HG03460 (cell line): ENCODE data around the gene SCYGR3.
A peak's percentile ranks its signal among the peaks of the same experiment; 100 is the strongest.

Source experiments
- ATAC-seq: cut with Tn5 transposase; IDR thresholded peaks from one replicate; pipeline ENCODE4 v1.9.1; 2021; ENCODE audit not compliant: unreplicated experiment

Gene SCYGR3

GRCh38 chr2:227614740-227615139 lies at the start of gene SCYGR3:
SCYGR3 (minus strand) TSS chr2:227614840; CDS start chr2:227614840, 0 bp downstream.
- no peak for ATAC-seq

GRCh38 chr2:227661827-227662226 lies 47.2 kb upstream of the SCYGR3 start:
- ATAC-seq = no peak

GRCh38 chr2:227661025-227661649 lies 46.5 kb upstream of the SCYGR3 start:
- no peak for ATAC-seq

GRCh38 chr2:227657199-227657845 lies 42.7 kb upstream of the SCYGR3 start:
- ATAC-seq = no peak

- no peak for ATAC-seq
Observed at GRCh38 chr2:227655454-227655853, 40.8 kb upstream of the SCYGR3 start.

- ATAC-seq = no peak
Observed at GRCh38 chr2:227654426-227654825, 39.8 kb upstream of the SCYGR3 start.

- no peak for ATAC-seq
Observed at GRCh38 chr2:227653419-227653818, 38.8 kb upstream of the SCYGR3 start.

- no peak for ATAC-seq
Observed at GRCh38 chr2:227643990-227644551, 29.4 kb upstream of the SCYGR3 start.

- no peak for ATAC-seq
Observed at GRCh38 chr2:227642656-227643055, 28.0 kb upstream of the SCYGR3 start.

GRCh38 chr2:227634201-227634600 lies 19.6 kb upstream of the SCYGR3 start:
- ATAC-seq = no peak

GRCh38 chr2:227632827-227633226 lies 18.2 kb upstream of the SCYGR3 start:
- ATAC-seq = no peak

GRCh38 chr2:227630322-227630721 lies 15.7 kb upstream of the SCYGR3 start:
- ATAC-seq = no peak

GRCh38 chr2:227629435-227629834 lies 14.8 kb upstream of the SCYGR3 start:
- no peak for ATAC-seq

GRCh38 chr2:227627769-227628168 lies 13.1 kb upstream of the SCYGR3 start:
- peak; percentile 91 for ATAC-seq

GRCh38 chr2:227626580-227627151 lies 12.0 kb upstream of the SCYGR3 start:
- no peak for ATAC-seq

- no peak for ATAC-seq
Observed at GRCh38 chr2:227625420-227625819, 10.8 kb upstream of the SCYGR3 start.

GRCh38 chr2:227623226-227623625 lies 8.6 kb upstream of the SCYGR3 start:
- ATAC-seq = no peak

- ATAC-seq = no peak
Observed at GRCh38 chr2:227617316-227618230, 2.9 kb upstream of the SCYGR3 start, which contains the start of gene SCYGR4. SCYGR4 (plus strand) TSS chr2:227617498; CDS start chr2:227617498, 0 bp downstream.

- no peak for ATAC-seq
Observed at GRCh38 chr2:227616631-227617030, 2.0 kb upstream of the SCYGR3 start.

GRCh38 chr2:227615906-227616305 lies 1.3 kb upstream of the SCYGR3 start:
- ATAC-seq = no peak

GRCh38 chr2:227615181-227615580 lies 541 bp upstream of the SCYGR3 start:
- ATAC-seq = no peak
